Liver (tissue), 9 donors: ENCODE data around the gene MAP3K13. TPM values are rescaled to one million over a fixed set of nuclear protein-coding genes. Genes with fewer than 3 reads are reported as not detected.

Experiments used
- DNase-seq: peaks from one replicate; pipeline ENCODE4 v3.0.0-alpha.2; 2017; ENCODE audit warnings: low spot score
- H3K27ac ChIP-seq, 2 donors: one replicate each; pipeline ENCODE4 v1.7.0; 2013; ENCODE audit warnings: inconsistent platforms in 2 of 2, low read length in 2 of 2, control low read depth in 1 of 2, low read depth in 1 of 2, mild to moderate bottlenecking in 1 of 2
- H3K27me3 ChIP-seq, 4 donors: one replicate each; pipeline versions ENCODE4 v1.6.1 to v1.7.0; 2013; ENCODE audit warnings: low read length in 3 of 4, inconsistent platforms in 1 of 4, mild to moderate bottlenecking in 1 of 4, moderate library complexity in 1 of 4; ENCODE audit not compliant: control insufficient read depth in 4 of 4, insufficient read depth in 4 of 4
- H3K36me3 ChIP-seq, 4 donors: one replicate each; pipeline versions ENCODE4 v1.6.1 to v1.7.0; 2013; ENCODE audit warnings: low read length in 3 of 4, mild to moderate bottlenecking in 3 of 4, low read depth in 1 of 4, moderate library complexity in 1 of 4; ENCODE audit not compliant: control insufficient read depth in 4 of 4, insufficient read depth in 3 of 4
- H3K4me1 ChIP-seq, 4 donors: one replicate each; pipeline versions ENCODE4 v1.6.1 to v1.7.0; 2013; ENCODE audit warnings: low read length in 3 of 4, mild to moderate bottlenecking in 3 of 4, moderate library complexity in 1 of 4; ENCODE audit not compliant: control insufficient read depth in 4 of 4, insufficient read depth in 4 of 4
- H3K4me3 ChIP-seq, 3 donors: one replicate each; pipeline versions ENCODE4 v1.6.1 to v1.7.0; 2013; ENCODE audit warnings: low read length in 3 of 3, control low read depth in 1 of 3, low read depth in 1 of 3, mild to moderate bottlenecking in 1 of 3
- H3K9ac ChIP-seq, 2 donors: one replicate each; pipeline ENCODE4 v1.7.0; 2013; ENCODE audit warnings: low read length in 2 of 2, mild to moderate bottlenecking in 2 of 2, moderate library complexity in 2 of 2, control low read depth in 1 of 2, low read depth in 1 of 2
- H3K9me3 ChIP-seq, 4 donors: one replicate each; pipeline versions ENCODE4 v1.6.1 to v1.7.0; 2013; ENCODE audit warnings: low read length in 3 of 4; ENCODE audit not compliant: control insufficient read depth in 4 of 4
- EGR1 ChIP-seq, 2 donors: IDR thresholded peaks; 2 replicates each; pipeline ENCODE4 v1.6.1; 2016 to 2018; ENCODE audit warnings: antibody characterized with exemption in 2 of 2, low read depth in 2 of 2
- FOXA1 ChIP-seq: IDR thresholded peaks from 2 replicates; pipeline ENCODE4 v1.6.1; 2016; ENCODE audit warnings: antibody characterized with exemption
- FOXA2 ChIP-seq: IDR thresholded peaks from 2 replicates; pipeline ENCODE4 v1.6.1; 2016; ENCODE audit warnings: antibody characterized with exemption
- GABPA ChIP-seq, 2 donors: IDR thresholded peaks in 1 of 2; conservative IDR thresholded peaks in 1 of 2; 2 replicates each; pipeline ENCODE4 v1.6.1; 2016; ENCODE audit warnings: antibody characterized with exemption in 2 of 2, mild to moderate bottlenecking in 1 of 2, moderate library complexity in 1 of 2
- HNF4A ChIP-seq, 2 donors: conservative IDR thresholded peaks; 2 replicates each; pipeline ENCODE4 v1.6.1; 2016; ENCODE audit warnings: antibody characterized with exemption in 2 of 2, mild to moderate bottlenecking in 2 of 2
- HNF4G ChIP-seq: IDR thresholded peaks from 2 replicates; pipeline ENCODE4 v1.6.1; 2016; ENCODE audit warnings: antibody characterized with exemption
- JUND ChIP-seq, 2 donors: IDR thresholded peaks; 2 replicates each; pipeline ENCODE4 v1.6.1; 2016; ENCODE audit warnings: antibody characterized with exemption in 2 of 2
- NR2F2 ChIP-seq: IDR thresholded peaks from 2 replicates; pipeline ENCODE4 v1.6.1; 2016; ENCODE audit warnings: antibody characterized with exemption
- RAD21 ChIP-seq, 2 donors: IDR thresholded peaks; 2 replicates each; pipeline ENCODE4 v1.6.1; 2016; ENCODE audit warnings: antibody characterized with exemption in 2 of 2, mild to moderate bottlenecking in 2 of 2
- RXRA ChIP-seq, 2 donors: IDR thresholded peaks; 2 replicates each; pipeline ENCODE4 v1.6.1; 2017 to 2018; ENCODE audit warnings: antibody characterized with exemption in 2 of 2, mild to moderate bottlenecking in 1 of 2
- SP1 ChIP-seq: IDR thresholded peaks from 2 replicates; pipeline ENCODE4 v1.6.1; 2018; ENCODE audit warnings: antibody characterized with exemption, mild to moderate bottlenecking
- TAF1 ChIP-seq: conservative IDR thresholded peaks from 2 replicates; pipeline ENCODE4 v1.6.1; 2016; ENCODE audit warnings: antibody characterized with exemption, mild to moderate bottlenecking
- YY1 ChIP-seq: IDR thresholded peaks from 2 replicates; pipeline ENCODE4 v1.6.1; 2016; ENCODE audit warnings: antibody characterized with exemption, mild to moderate bottlenecking
- WGBS: extraction: QIAGEN DNeasy Blood & Tissue Kit; methylation state at CpG from one replicate; pipeline ENCODE4 v1.1.7; 2013; 5-methylcytosine and 5-hydroxymethylcytosine counted together
- polyA plus RNA-seq, 2 donors: library from polyadenylated mRNA; stranded (reverse) in 1 of 2; unstranded in 1 of 2; fragments of 200-250 nt in 1 of 2; fragments of >200 nt in 1 of 2; fragmentation: Nextera tagmentation in 1 of 2; extraction: Ambion mirVana in 1 of 2; gene quantifications; one replicate each; pipeline versions ENCODE4 v1.2.1 to v1.2.3, GENCODE V29; 2013 to 2015
- total RNA-seq, 2 donors: library from RNA; depleted of rRNA; stranded (reverse); fragments of >200 nt; gene quantifications; one replicate each; pipeline ENCODE4 v1.2.3, GENCODE V29; 2014
- TF ChIP-seq, protein P1 (sequence below): IDR thresholded peaks from 2 replicates; pipeline ENCODE4 v1.6.1; 2016; ENCODE audit warnings: antibody characterized with exemption, mild to moderate bottlenecking
- TF ChIP-seq, protein P2 (sequence below): IDR thresholded peaks from 2 replicates; pipeline ENCODE4 v1.6.1; 2016; ENCODE audit warnings: antibody characterized with exemption
- TF ChIP-seq, protein P3 (sequence below): fragments of 150-350 bp; IDR thresholded peaks from 2 replicates; pipeline ENCODE4 v1.5.1; 2017; ENCODE audit warnings: improper control_type of control experiment, low read depth, low read length; ENCODE audit not compliant: missing input control
- TF ChIP-seq, protein P4 (sequence below): IDR thresholded peaks from 2 replicates; pipeline ENCODE4 v1.6.1; 2016; ENCODE audit warnings: antibody characterized with exemption
- TF ChIP-seq, protein P5 (sequence below): IDR thresholded peaks from 2 replicates; pipeline ENCODE4 v1.6.1; 2016; ENCODE audit warnings: antibody characterized with exemption
- donor health status: healthy.
- donor health status: healthy.
- donor health status: healthy.
- donor health status: healthy.
- donor health status: healthy.

MAP3K13 gene
- total and polyA plus RNA-seq, 4 donors, result 11.3 to 38.1 (median 26.5) TPM

DNA sequence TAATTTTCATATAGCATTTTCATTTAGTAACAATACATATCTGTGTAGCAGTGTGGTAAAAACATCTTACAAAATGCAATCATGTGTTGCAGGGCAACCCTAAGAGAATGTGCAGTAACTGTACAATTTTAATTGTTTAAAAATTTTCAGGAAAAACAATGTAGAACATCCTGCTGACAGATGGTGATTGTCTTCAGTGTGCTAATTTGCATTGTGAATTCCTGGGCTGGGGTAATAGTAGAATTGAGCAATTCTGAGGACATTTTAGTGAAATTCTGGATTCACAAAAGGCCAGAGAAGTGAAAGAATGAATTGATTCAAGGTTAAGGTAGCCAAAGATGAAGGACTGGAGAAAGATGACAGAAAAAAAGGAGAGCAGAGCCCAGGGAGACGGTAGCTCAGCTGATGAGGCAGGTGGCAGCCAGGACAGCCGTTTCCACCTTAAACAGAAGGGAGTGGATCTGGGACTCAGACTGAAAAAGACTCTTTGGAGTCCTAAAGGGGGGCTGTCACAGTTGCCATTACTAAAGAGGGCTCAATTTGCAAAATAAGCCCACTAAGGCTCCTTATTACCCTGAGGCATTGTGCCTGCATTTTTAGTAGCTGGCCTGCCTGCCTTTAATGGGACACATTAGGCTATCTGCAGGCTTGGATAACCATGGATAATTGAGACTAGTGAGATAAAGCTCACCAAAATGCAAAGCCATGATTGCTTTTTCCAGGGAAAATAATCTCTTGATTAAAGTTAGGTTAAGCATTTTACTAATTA lies 8.6 kb downstream of the MAP3K13 start:
- no peak overlapping the region for H3K9ac ChIP-seq
- no peaks in the 10 kb centered on the region for H3K36me3 ChIP-seq
- TF ChIP-seq, protein P1, sequence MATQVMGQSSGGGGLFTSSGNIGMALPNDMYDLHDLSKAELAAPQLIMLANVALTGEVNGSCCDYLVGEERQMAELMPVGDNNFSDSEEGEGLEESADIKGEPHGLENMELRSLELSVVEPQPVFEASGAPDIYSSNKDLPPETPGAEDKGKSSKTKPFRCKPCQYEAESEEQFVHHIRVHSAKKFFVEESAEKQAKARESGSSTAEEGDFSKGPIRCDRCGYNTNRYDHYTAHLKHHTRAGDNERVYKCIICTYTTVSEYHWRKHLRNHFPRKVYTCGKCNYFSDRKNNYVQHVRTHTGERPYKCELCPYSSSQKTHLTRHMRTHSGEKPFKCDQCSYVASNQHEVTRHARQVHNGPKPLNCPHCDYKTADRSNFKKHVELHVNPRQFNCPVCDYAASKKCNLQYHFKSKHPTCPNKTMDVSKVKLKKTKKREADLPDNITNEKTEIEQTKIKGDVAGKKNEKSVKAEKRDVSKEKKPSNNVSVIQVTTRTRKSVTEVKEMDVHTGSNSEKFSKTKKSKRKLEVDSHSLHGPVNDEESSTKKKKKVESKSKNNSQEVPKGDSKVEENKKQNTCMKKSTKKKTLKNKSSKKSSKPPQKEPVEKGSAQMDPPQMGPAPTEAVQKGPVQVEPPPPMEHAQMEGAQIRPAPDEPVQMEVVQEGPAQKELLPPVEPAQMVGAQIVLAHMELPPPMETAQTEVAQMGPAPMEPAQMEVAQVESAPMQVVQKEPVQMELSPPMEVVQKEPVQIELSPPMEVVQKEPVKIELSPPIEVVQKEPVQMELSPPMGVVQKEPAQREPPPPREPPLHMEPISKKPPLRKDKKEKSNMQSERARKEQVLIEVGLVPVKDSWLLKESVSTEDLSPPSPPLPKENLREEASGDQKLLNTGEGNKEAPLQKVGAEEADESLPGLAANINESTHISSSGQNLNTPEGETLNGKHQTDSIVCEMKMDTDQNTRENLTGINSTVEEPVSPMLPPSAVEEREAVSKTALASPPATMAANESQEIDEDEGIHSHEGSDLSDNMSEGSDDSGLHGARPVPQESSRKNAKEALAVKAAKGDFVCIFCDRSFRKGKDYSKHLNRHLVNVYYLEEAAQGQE, result no peak
- TF ChIP-seq RXRA (IDR thresholded peaks at IDR 0.05), result no peak
- TF ChIP-seq HNF4A (conservative IDR thresholded peaks at IDR 0.05), result no peak
- H3K4me1 ChIP-seq, result peaks cover 0 to 7% (median 3%) of the 10 kb centered on the region in 4 donors
- no peak for DNase-seq
- H3K9me3 ChIP-seq, result no peaks in the 10 kb centered on the region
- H3K27me3 ChIP-seq, result no peaks in the 10 kb centered on the region
- H3K4me3 ChIP-seq, result no peak overlapping the region
- 47% methylated on average over 2 of the region's 2 CpGs for WGBS
- H3K27ac ChIP-seq, result no peak overlapping the region

DNA sequence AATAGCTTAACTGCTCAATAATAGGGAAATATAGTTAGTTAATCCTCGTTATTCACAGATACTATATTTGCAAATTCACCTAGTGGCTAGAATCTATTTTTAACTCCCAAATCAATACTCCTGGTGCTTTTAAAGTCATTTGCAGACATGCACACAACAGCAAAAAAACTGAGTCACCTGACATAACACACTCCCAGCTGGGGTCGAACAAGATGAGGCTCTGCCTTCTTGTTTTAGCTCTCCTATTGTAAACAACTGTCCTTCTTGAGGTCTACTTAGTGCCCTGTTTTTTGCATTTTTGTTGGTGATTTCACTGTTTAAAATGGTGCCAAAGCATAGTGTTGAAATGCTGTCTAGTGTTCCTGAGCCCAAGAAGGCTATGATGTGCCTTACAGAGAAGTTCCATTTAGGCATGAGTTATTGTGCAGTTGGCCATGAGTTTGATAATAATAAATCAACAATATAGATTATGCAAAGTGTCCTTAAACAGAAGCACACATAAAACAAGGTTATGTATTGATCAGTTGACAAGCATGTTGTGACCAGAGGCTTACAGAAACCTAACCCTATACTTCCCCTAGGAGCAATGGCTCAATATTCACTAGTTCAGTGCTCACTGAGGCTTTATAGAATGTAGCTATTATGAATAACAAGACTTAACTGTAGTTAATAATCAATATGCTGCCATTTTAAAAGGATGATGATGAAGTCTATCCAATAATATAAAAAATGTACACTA lies 18.6 kb downstream of the MAP3K13 start:
- TF ChIP-seq JUND (IDR thresholded peaks at IDR 0.05) (no peak), RAD21 (IDR thresholded peaks at IDR 0.05) (no peak), YY1 (no peak), RXRA (IDR thresholded peaks at IDR 0.05) (no peak), FOXA1 (no peak), FOXA2 (no peak), HNF4A (conservative IDR thresholded peaks at IDR 0.05) (no peak), TAF1 (no peak), NR2F2 (no peak), HNF4G (no peak), SP1 (no peak), GABPA (IDR thresholded peaks at IDR 0.05 in 1 of 2, conservative IDR thresholded peaks at IDR 0.05 in 1 of 2) (no peak), EGR1 (IDR thresholded peaks at IDR 0.05; ENCODE audit: low read depth in 2 of 2) (no peak)
- TF ChIP-seq, protein P2, sequence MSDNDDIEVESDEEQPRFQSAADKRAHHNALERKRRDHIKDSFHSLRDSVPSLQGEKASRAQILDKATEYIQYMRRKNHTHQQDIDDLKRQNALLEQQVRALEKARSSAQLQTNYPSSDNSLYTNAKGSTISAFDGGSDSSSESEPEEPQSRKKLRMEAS, result no peak
- TF ChIP-seq, protein P3, sequence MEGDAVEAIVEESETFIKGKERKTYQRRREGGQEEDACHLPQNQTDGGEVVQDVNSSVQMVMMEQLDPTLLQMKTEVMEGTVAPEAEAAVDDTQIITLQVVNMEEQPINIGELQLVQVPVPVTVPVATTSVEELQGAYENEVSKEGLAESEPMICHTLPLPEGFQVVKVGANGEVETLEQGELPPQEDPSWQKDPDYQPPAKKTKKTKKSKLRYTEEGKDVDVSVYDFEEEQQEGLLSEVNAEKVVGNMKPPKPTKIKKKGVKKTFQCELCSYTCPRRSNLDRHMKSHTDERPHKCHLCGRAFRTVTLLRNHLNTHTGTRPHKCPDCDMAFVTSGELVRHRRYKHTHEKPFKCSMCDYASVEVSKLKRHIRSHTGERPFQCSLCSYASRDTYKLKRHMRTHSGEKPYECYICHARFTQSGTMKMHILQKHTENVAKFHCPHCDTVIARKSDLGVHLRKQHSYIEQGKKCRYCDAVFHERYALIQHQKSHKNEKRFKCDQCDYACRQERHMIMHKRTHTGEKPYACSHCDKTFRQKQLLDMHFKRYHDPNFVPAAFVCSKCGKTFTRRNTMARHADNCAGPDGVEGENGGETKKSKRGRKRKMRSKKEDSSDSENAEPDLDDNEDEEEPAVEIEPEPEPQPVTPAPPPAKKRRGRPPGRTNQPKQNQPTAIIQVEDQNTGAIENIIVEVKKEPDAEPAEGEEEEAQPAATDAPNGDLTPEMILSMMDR, result no peak
- TF ChIP-seq, protein P1, result no peak
- TF ChIP-seq, protein P4, sequence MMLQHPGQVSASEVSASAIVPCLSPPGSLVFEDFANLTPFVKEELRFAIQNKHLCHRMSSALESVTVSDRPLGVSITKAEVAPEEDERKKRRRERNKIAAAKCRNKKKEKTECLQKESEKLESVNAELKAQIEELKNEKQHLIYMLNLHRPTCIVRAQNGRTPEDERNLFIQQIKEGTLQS, result no peak
- TF ChIP-seq, protein P5, sequence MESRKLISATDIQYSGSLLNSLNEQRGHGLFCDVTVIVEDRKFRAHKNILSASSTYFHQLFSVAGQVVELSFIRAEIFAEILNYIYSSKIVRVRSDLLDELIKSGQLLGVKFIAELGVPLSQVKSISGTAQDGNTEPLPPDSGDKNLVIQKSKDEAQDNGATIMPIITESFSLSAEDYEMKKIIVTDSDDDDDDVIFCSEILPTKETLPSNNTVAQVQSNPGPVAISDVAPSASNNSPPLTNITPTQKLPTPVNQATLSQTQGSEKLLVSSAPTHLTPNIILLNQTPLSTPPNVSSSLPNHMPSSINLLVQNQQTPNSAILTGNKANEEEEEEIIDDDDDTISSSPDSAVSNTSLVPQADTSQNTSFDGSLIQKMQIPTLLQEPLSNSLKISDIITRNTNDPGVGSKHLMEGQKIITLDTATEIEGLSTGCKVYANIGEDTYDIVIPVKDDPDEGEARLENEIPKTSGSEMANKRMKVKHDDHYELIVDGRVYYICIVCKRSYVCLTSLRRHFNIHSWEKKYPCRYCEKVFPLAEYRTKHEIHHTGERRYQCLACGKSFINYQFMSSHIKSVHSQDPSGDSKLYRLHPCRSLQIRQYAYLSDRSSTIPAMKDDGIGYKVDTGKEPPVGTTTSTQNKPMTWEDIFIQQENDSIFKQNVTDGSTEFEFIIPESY, result no peak
- Histone ChIP-seq H3K4me1 (peaks cover 0 to 3% (median 0%) of the 10 kb centered on the region in 4 donors), H3K27ac (no peak overlapping the region), H3K36me3 (no peaks in the 10 kb centered on the region), H3K4me3 (no peak overlapping the region), H3K27me3 (no peaks in the 10 kb centered on the region), H3K9ac (no peak overlapping the region), H3K9me3 (no peaks in the 10 kb centered on the region)
- DNase-seq, result no peak
- WGBS, result 35% methylated on average over 2 of the region's 2 CpGs
